WTC11 (cell line): ENCODE results near the gene FAM193B.

ENCODE experiments used
- ATF3 ChIP-seq: sonication (generic); formaldehyde crosslinking; conservative IDR thresholded peaks from 2 replicates; pipeline ENCODE4 v1.8.1; 2022; ENCODE audit warnings: mild to moderate bottlenecking, missing genetic modification reagents
- CREB1 ChIP-seq: sonication (generic); formaldehyde crosslinking; IDR thresholded peaks from 2 replicates; pipeline ENCODE4 v1.8.0; 2023; ENCODE audit warnings: mild to moderate bottlenecking, missing genetic modification reagents
- CTCF ChIP-seq: fragments of 200-600 bp; IDR thresholded peaks from 2 replicates; pipeline ENCODE4 v1.8.0; 2022; ENCODE audit warnings: antibody characterized with exemption
- E2F4 ChIP-seq: sonication (generic); formaldehyde crosslinking; IDR thresholded peaks from 2 replicates; pipeline ENCODE4 v1.8.1; 2022; ENCODE audit warnings: low read depth, mild to moderate bottlenecking, moderate library complexity, missing genetic modification reagents, borderline replicate concordance
- EMX1 ChIP-seq: fragments of 250-450 bp; sonication (Bioruptor Pico); IDR thresholded peaks from 2 replicates; pipeline ENCODE4 v1.8.0; 2021; ENCODE audit warnings: mild to moderate bottlenecking
- ETV6 ChIP-seq: sonication (generic); formaldehyde crosslinking; IDR thresholded peaks from 2 replicates; pipeline ENCODE4 v1.8.1; 2022; ENCODE audit warnings: mild to moderate bottlenecking, missing genetic modification reagents
- JUN ChIP-seq: sonication (generic); formaldehyde crosslinking; IDR thresholded peaks from 2 replicates; pipeline ENCODE4 v1.8.0; 2023; ENCODE audit warnings: mild to moderate bottlenecking, missing genetic modification reagents
- MAX ChIP-seq: sonication (generic); formaldehyde crosslinking; IDR thresholded peaks from 2 replicates; pipeline ENCODE4 v1.8.0; 2022; ENCODE audit warnings: mild to moderate bottlenecking, missing genetic modification reagents
- MYBL2 ChIP-seq: sonication (generic); formaldehyde crosslinking; IDR thresholded peaks from 2 replicates; pipeline ENCODE4 v1.8.1; 2023; ENCODE audit warnings: mild to moderate bottlenecking, moderate library complexity, missing genetic modification reagents
- SP1 ChIP-seq: sonication (generic); formaldehyde crosslinking; conservative IDR thresholded peaks from 2 replicates; pipeline ENCODE4 v1.8.1; 2022; ENCODE audit warnings: missing genetic modification reagents
- TEAD4 ChIP-seq: sonication (generic); formaldehyde crosslinking; IDR thresholded peaks from 2 replicates; pipeline ENCODE4 v1.8.0; 2022; ENCODE audit warnings: mild to moderate bottlenecking, missing genetic modification reagents
- USF2 ChIP-seq: sonication (generic); formaldehyde crosslinking; IDR thresholded peaks from 2 replicates; pipeline ENCODE4 v1.8.1; 2023; ENCODE audit warnings: mild to moderate bottlenecking, missing genetic modification reagents, moderate library complexity
- ZBTB21 ChIP-seq: sonication (generic); formaldehyde crosslinking; IDR thresholded peaks from 2 replicates; pipeline ENCODE4 v1.8.1; 2023; ENCODE audit warnings: mild to moderate bottlenecking, missing genetic modification reagents, borderline replicate concordance

- no peak; the same call in 1 of the 2 replicates for TF ChIP-seq CTCF
- TF ChIP-seq ETV6 (CRISPR knock-in tag): no peak
- no peak for TF ChIP-seq CREB1 (CRISPR knock-in tag)
- no peak for TF ChIP-seq EMX1 (CRISPR knock-in tag)
- TF ChIP-seq MAX (CRISPR knock-in tag): no peak
- TF ChIP-seq USF2: no peak
- no peak for TF ChIP-seq TEAD4
- TF ChIP-seq MYBL2: no peak
- no peak for TF ChIP-seq SP1 (CRISPR knock-in tag)
- no peak for TF ChIP-seq ZBTB21
- no peak for TF ChIP-seq ATF3 (CRISPR knock-in tag)
- TF ChIP-seq JUN (CRISPR knock-in tag): no peak
- no peak for TF ChIP-seq E2F4 (CRISPR knock-in tag)
Observed at GRCh38 chr5:177496070-177496726, 58.2 kb downstream of the FAM193B start.
